ENCODE measurements around the gene ANKRD65. TPM values are rescaled to one million over a fixed set of nuclear protein-coding genes. Genes with fewer than 3 reads are reported as not detected.

ANKRD65 gene
- total RNA-seq, 1 experiment from 2014 or later: not detected

GRCh38 chr1:1434824-1435105 is 13.7 kb upstream of the ANKRD65 start:
- H3K9me3 Mint-ChIP-seq (ENCODE audit: low read depth, unreplicated experiment): no peaks in the 10 kb centered on the region
- BruUV-seq (replicated peaks): no TSS peak
- H3K4me3 Mint-ChIP-seq (ENCODE audit: low read depth, unreplicated experiment): peak overlapping the region; percentile 77
- CTCF ChIA-PET: no interaction called here
- no peak for TF ChIP-seq CTCF (IDR thresholded peaks at IDR 0.05; ENCODE audit: unreplicated experiment)
- no peaks in the 10 kb centered on the region for H3K27me3 Mint-ChIP-seq (ENCODE audit: unreplicated experiment)
- H3K4me1 Mint-ChIP-seq (ENCODE audit: low read depth, unreplicated experiment): peaks cover 3% of the 10 kb centered on the region
- H3K27ac Mint-ChIP-seq (ENCODE audit: unreplicated experiment): peak overlapping the region; percentile 36
- H3K36me3 Mint-ChIP-seq (ENCODE audit: insufficient read depth, unreplicated experiment): peaks cover 41% of the 10 kb centered on the region
- DNase-seq: no peak
- intact Hi-C loops (cut with micrococcal nuclease; ENCODE audit: unreplicated experiment): no loop called here

GRCh38 chr1:1434131-1434823 is 13.2 kb upstream of the ANKRD65 start:
- DNase-seq: peak; percentile 58
- CTCF ChIA-PET: no interaction called here
- intact Hi-C loops (cut with micrococcal nuclease; ENCODE audit: unreplicated experiment): no loop called here

GRCh38 chr1:1433804-1434130 is 12.7 kb upstream of the ANKRD65 start:
- peak overlapping the region; percentile 50 for H3K4me3 Mint-ChIP-seq (ENCODE audit: low read depth, unreplicated experiment)
- CTCF ChIA-PET: interaction anchor here (1.2 kb wide), 1 partner anchor 26 kb away, joined by 5 read pairs; the partner anchor contains the start of gene MRPL20
- peak; percentile 54 for DNase-seq
- H3K4me1 Mint-ChIP-seq (ENCODE audit: low read depth, unreplicated experiment): peaks cover 8% of the 10 kb centered on the region
- no peaks in the 10 kb centered on the region for H3K9me3 Mint-ChIP-seq (ENCODE audit: low read depth, unreplicated experiment)
- no peak for TF ChIP-seq CTCF (IDR thresholded peaks at IDR 0.05; ENCODE audit: unreplicated experiment)
- peaks cover 40% of the 10 kb centered on the region for H3K36me3 Mint-ChIP-seq (ENCODE audit: insufficient read depth, unreplicated experiment)
- no peaks in the 10 kb centered on the region for H3K27me3 Mint-ChIP-seq (ENCODE audit: unreplicated experiment)
- BruUV-seq (replicated peaks): no TSS peak
- H3K27ac Mint-ChIP-seq (ENCODE audit: unreplicated experiment): no peak overlapping the region
- intact Hi-C loops (cut with micrococcal nuclease; ENCODE audit: unreplicated experiment): no loop called here

More at GRCh38 chr1:1434131-1434823, 13.2 kb upstream of the ANKRD65 start:
- no peaks in the 10 kb centered on the region for H3K9me3 Mint-ChIP-seq (ENCODE audit: low read depth, unreplicated experiment)
- no peak for TF ChIP-seq CTCF (IDR thresholded peaks at IDR 0.05; ENCODE audit: unreplicated experiment)
- H3K27me3 Mint-ChIP-seq (ENCODE audit: unreplicated experiment): no peaks in the 10 kb centered on the region
- no peak overlapping the region for H3K27ac Mint-ChIP-seq (ENCODE audit: unreplicated experiment)
- no TSS peak for BruUV-seq (replicated peaks)
- peaks cover 8% of the 10 kb centered on the region for H3K4me1 Mint-ChIP-seq (ENCODE audit: low read depth, unreplicated experiment)
- H3K36me3 Mint-ChIP-seq (ENCODE audit: insufficient read depth, unreplicated experiment): peaks cover 40% of the 10 kb centered on the region
- peak overlapping the region; percentile 50 for H3K4me3 Mint-ChIP-seq (ENCODE audit: low read depth, unreplicated experiment)

- no peaks in the 10 kb centered on the region for H3K27me3 Mint-ChIP-seq (ENCODE audit: unreplicated experiment)
- intact Hi-C loops (cut with micrococcal nuclease; ENCODE audit: unreplicated experiment): no loop called here
- peaks cover 8% of the 10 kb centered on the region for H3K4me1 Mint-ChIP-seq (ENCODE audit: low read depth, unreplicated experiment)
- H3K4me3 Mint-ChIP-seq (ENCODE audit: low read depth, unreplicated experiment): peak overlapping the region; percentile 50
- BruUV-seq (replicated peaks): no TSS peak
- peak; percentile 92 for DNase-seq
- no peaks in the 10 kb centered on the region for H3K9me3 Mint-ChIP-seq (ENCODE audit: low read depth, unreplicated experiment)
- TF ChIP-seq CTCF (IDR thresholded peaks at IDR 0.05; ENCODE audit: unreplicated experiment): no peak
- CTCF ChIA-PET: interaction anchor here (0.9 to 1.2 kb wide), 2 partner anchors 9 to 26 kb away, joined by 5 to 6 read pairs; partner anchors contain the start of gene MRPL20
- peak overlapping the region; percentile 63 for H3K27ac Mint-ChIP-seq (ENCODE audit: unreplicated experiment)
- peaks cover 40% of the 10 kb centered on the region for H3K36me3 Mint-ChIP-seq (ENCODE audit: insufficient read depth, unreplicated experiment)
Measured at GRCh38 chr1:1432951-1433803, 12.1 kb upstream of the ANKRD65 start.
